Fibroblast of lung (primary cell): ENCODE data around the gene TCF4.

Experiments used
- CTCF ChIP-seq, 2 donors: IDR thresholded peaks in 1 of 2; conservative IDR thresholded peaks in 1 of 2; 1 replicate in 1 of 2; 2 replicates in 1 of 2; pipeline ENCODE4 v1.5.1; 2011 to 2012; ENCODE audit warnings: low read length in 2 of 2, control low read depth in 1 of 2, inconsistent platforms in 1 of 2, low read depth in 1 of 2, mild to moderate bottlenecking in 1 of 2
- EZH2 ChIP-seq: IDR thresholded peaks from 2 replicates; pipeline ENCODE4 v1.5.1; 2012; ENCODE audit warnings: low read length, control low read depth, mild to moderate bottlenecking; ENCODE audit errors: missing control alignments

- no peak for TF ChIP-seq CTCF (conservative IDR thresholded peaks at IDR 0.05 in 1 of 2, IDR thresholded peaks at IDR 0.05 in 1 of 2; ENCODE audit: low read depth in 1 of 2, low read length in 2 of 2)
- TF ChIP-seq EZH2 = no peak
Measured at GRCh38 chr18:55623626-55624025, 35.6 kb upstream of the TCF4 start.
